OCI-M1 (cell line): ENCODE results near the gene PCSK2.

Experiments used
- DNase-seq: peaks from one replicate; lab custom pipeline; 2025; lab: John Stamatoyannopoulos, UW

Gene PCSK2

GRCh38 chr20:17445543-17445942 is 218.7 kb downstream of the PCSK2 start:
- no peak for DNase-seq

- DNase-seq: no peak
These were observed 219.3 kb downstream of the PCSK2 start for GRCh38 chr20:17446171-17446570.

- no peak for DNase-seq
These were observed 221.2 kb downstream of the PCSK2 start for GRCh38 chr20:17448071-17448470.

- no peak for DNase-seq
These were observed 222.2 kb downstream of the PCSK2 start for GRCh38 chr20:17449031-17449430.

GRCh38 chr20:17452441-17452840 is 225.6 kb downstream of the PCSK2 start:
- no peak for DNase-seq

GRCh38 chr20:17453592-17453991 is 226.8 kb downstream of the PCSK2 start:
- DNase-seq: no peak

GRCh38 chr20:17456279-17456678 is 229.4 kb downstream of the PCSK2 start:
- no peak for DNase-seq

- no peak for DNase-seq
These were observed 230.2 kb downstream of the PCSK2 start for GRCh38 chr20:17457079-17457478.

- no peak for DNase-seq
These were observed 230.8 kb downstream of the PCSK2 start for GRCh38 chr20:17457588-17458190.

GRCh38 chr20:17460119-17460518 is 233.3 kb downstream of the PCSK2 start:
- DNase-seq: peak; percentile 41

GRCh38 chr20:17461941-17462340 is 235.1 kb downstream of the PCSK2 start:
- DNase-seq: no peak

- no peak for DNase-seq
These were observed 236.9 kb downstream of the PCSK2 start for GRCh38 chr20:17463711-17464110.

- no peak for DNase-seq
These were observed 238.4 kb downstream of the PCSK2 start for GRCh38 chr20:17465236-17465635.

GRCh38 chr20:17466641-17467040 is 239.8 kb downstream of the PCSK2 start:
- DNase-seq: no peak

GRCh38 chr20:17467120-17467655 is 240.3 kb downstream of the PCSK2 start:
- no peak for DNase-seq

- no peak for DNase-seq
These were observed 241.4 kb downstream of the PCSK2 start for GRCh38 chr20:17468073-17468840.

- no peak for DNase-seq
These were observed 242.6 kb downstream of the PCSK2 start for GRCh38 chr20:17469246-17470030.

- no peak for DNase-seq
These were observed 243.7 kb downstream of the PCSK2 start for GRCh38 chr20:17470521-17470920.

- DNase-seq: no peak
These were observed 244.1 kb downstream of the PCSK2 start for GRCh38 chr20:17470973-17471372.

- no peak for DNase-seq
These were observed 244.9 kb downstream of the PCSK2 start for GRCh38 chr20:17471606-17472187.

GRCh38 chr20:17473659-17474058 is 246.8 kb downstream of the PCSK2 start:
- DNase-seq: no peak

GRCh38 chr20:17479063-17479657 is 252.3 kb downstream of the PCSK2 start:
- DNase-seq: no peak
